Nephron (organoid): Measurements from ENCODE around the gene KCNIP4.

Experiments
- H3K27ac Mint-ChIP-seq, 3 experiments: 2 replicates each; pipeline ENCODE4 v1.8.0; 2020; ENCODE audit warnings: mixed read lengths in 3 of 3, mild to moderate bottlenecking in 2 of 3, moderate library complexity in 1 of 3
- H3K27me3 Mint-ChIP-seq: 2 replicates; pipeline ENCODE4 v1.8.0; 2021; ENCODE audit warnings: low read depth, mild to moderate bottlenecking, moderate library complexity, mixed read lengths
- H3K36me3 Mint-ChIP-seq: 2 replicates; pipeline ENCODE4 v1.8.0; 2020; ENCODE audit warnings: low read depth, mixed read lengths
- H3K4me1 Mint-ChIP-seq: 2 replicates; pipeline ENCODE4 v1.8.0; 2020; ENCODE audit warnings: mixed read lengths
- H3K4me3 Mint-ChIP-seq, 3 experiments: 2 replicates each; pipeline ENCODE4 v1.8.0; 2020; ENCODE audit warnings: mild to moderate bottlenecking in 3 of 3, mixed read lengths in 3 of 3, moderate library complexity in 2 of 3
- H3K9me3 Mint-ChIP-seq: 2 replicates; pipeline ENCODE4 v1.8.0; 2020; ENCODE audit warnings: mixed read lengths
- CTCF ChIP-seq, 3 experiments: fragments of 200-600 bp; sonication (generic); IDR thresholded peaks; one replicate each; pipeline ENCODE4 v1.5.0; 2021; ENCODE audit warnings: antibody characterized with exemption in 3 of 3; ENCODE audit not compliant: unreplicated experiment in 3 of 3

The KCNIP4 gene

GRCh38 chr4:21387683-21388082, 560.9 kb downstream of the KCNIP4 start:
- H3K27me3 Mint-ChIP-seq, result no peaks in the 10 kb centered on the region
- no peak overlapping the region for H3K27ac Mint-ChIP-seq
- H3K4me3 Mint-ChIP-seq, result no peak overlapping the region

GRCh38 chr4:21386166-21386780, 562.3 kb downstream of the KCNIP4 start:
- Mint-ChIP-seq H3K27ac (no peak overlapping the region), H3K4me3 (no peak overlapping the region), H3K36me3 (no peaks in the 10 kb centered on the region), H3K27me3 (no peaks in the 10 kb centered on the region), H3K4me1 (no peaks in the 10 kb centered on the region), H3K9me3 (no peaks in the 10 kb centered on the region)
- TF ChIP-seq CTCF (IDR thresholded peaks at IDR 0.05; ENCODE audit: unreplicated experiment in 3 of 3), result no peak

More at GRCh38 chr4:21387683-21388082, 560.9 kb downstream of the KCNIP4 start:
- no peak for TF ChIP-seq CTCF (IDR thresholded peaks at IDR 0.05; ENCODE audit: unreplicated experiment in 3 of 3)
- no peaks in the 10 kb centered on the region for H3K4me1 Mint-ChIP-seq
- H3K9me3 Mint-ChIP-seq, result peaks cover 3% of the 10 kb centered on the region
- no peaks in the 10 kb centered on the region for H3K36me3 Mint-ChIP-seq

GRCh38 chr4:21385706-21386105, 562.9 kb downstream of the KCNIP4 start:
- Mint-ChIP-seq H3K9me3 (no peaks in the 10 kb centered on the region), H3K36me3 (no peaks in the 10 kb centered on the region), H3K27ac (no peak overlapping the region), H3K4me1 (no peaks in the 10 kb centered on the region), H3K27me3 (no peaks in the 10 kb centered on the region), H3K4me3 (no peak overlapping the region)
- TF ChIP-seq CTCF (IDR thresholded peaks at IDR 0.05; ENCODE audit: unreplicated experiment in 3 of 3), result no peak

- Mint-ChIP-seq H3K27me3 (no peaks in the 10 kb centered on the region), H3K4me3 (no peak overlapping the region), H3K36me3 (no peaks in the 10 kb centered on the region), H3K4me1 (no peaks in the 10 kb centered on the region), H3K27ac (no peak overlapping the region), H3K9me3 (no peaks in the 10 kb centered on the region)
- TF ChIP-seq CTCF (IDR thresholded peaks at IDR 0.05; ENCODE audit: unreplicated experiment in 3 of 3), result no peak
Observed at GRCh38 chr4:21384609-21385008, 564.0 kb downstream of the KCNIP4 start.

- no peak for TF ChIP-seq CTCF (IDR thresholded peaks at IDR 0.05; ENCODE audit: unreplicated experiment in 3 of 3)
- H3K27ac Mint-ChIP-seq, result no peak overlapping the region
- no peaks in the 10 kb centered on the region for H3K4me1 Mint-ChIP-seq
- H3K4me3 Mint-ChIP-seq, result no peak overlapping the region
- H3K36me3 Mint-ChIP-seq, result no peaks in the 10 kb centered on the region
- no peaks in the 10 kb centered on the region for H3K27me3 Mint-ChIP-seq
- no peaks in the 10 kb centered on the region for H3K9me3 Mint-ChIP-seq
Observed at GRCh38 chr4:21380861-21381260, 567.7 kb downstream of the KCNIP4 start.

- Mint-ChIP-seq H3K4me1 (no peaks in the 10 kb centered on the region), H3K27me3 (no peaks in the 10 kb centered on the region), H3K9me3 (no peaks in the 10 kb centered on the region), H3K36me3 (no peaks in the 10 kb centered on the region), H3K27ac (no peak overlapping the region), H3K4me3 (no peak overlapping the region)
- TF ChIP-seq CTCF (IDR thresholded peaks at IDR 0.05; ENCODE audit: unreplicated experiment in 3 of 3), result no peak
Observed at GRCh38 chr4:21377046-21377445, 571.5 kb downstream of the KCNIP4 start.
